H9 (cell line): Measurements from ENCODE around the gene TJP3. TPM values are rescaled to one million over a fixed set of nuclear protein-coding genes. Genes with fewer than 3 reads are reported as not detected.
"Not testable (repeated sequence)": the region's sequence is repeated elsewhere in the genome, so short reads cannot be mapped to it uniquely, and the experiment has no call there.

Source experiments
- DNase-seq: peaks from one replicate; pipeline ENCODE4 v3.0.0-alpha.2; 2017
- H2AFZ ChIP-seq: one replicate; pipeline ENCODE4 v1.6.1; 2013; ENCODE audit warnings: mild to moderate bottlenecking, low read length, control low read depth, moderate library complexity
- H2AK5ac ChIP-seq: 2 replicates; pipeline ENCODE4 v1.6.1; 2013; ENCODE audit warnings: low read length, control low read depth, mixed read lengths; ENCODE audit not compliant: insufficient read length
- H2BK120ac ChIP-seq: one replicate; pipeline ENCODE4 v1.6.1; 2013; ENCODE audit warnings: low read depth, mild to moderate bottlenecking, low read length, control low read depth, inconsistent platforms; ENCODE audit not compliant: poor library complexity, severe bottlenecking
- H2BK12ac ChIP-seq: 2 replicates; pipeline ENCODE4 v1.6.1; 2013; ENCODE audit warnings: low read length, control low read depth, mixed read lengths, low read depth; ENCODE audit not compliant: insufficient read length
- H2BK15ac ChIP-seq: 2 replicates; pipeline ENCODE4 v1.6.1; 2013; ENCODE audit warnings: low read depth, low read length, control low read depth
- H2BK20ac ChIP-seq: one replicate; pipeline ENCODE4 v1.6.1; 2013; ENCODE audit warnings: low read depth, mild to moderate bottlenecking, low read length, control low read depth, inconsistent platforms; ENCODE audit not compliant: poor library complexity, severe bottlenecking
- H2BK5ac ChIP-seq: 2 replicates; pipeline ENCODE4 v1.6.1; 2013; ENCODE audit warnings: low read length, control low read depth, mixed read lengths; ENCODE audit not compliant: insufficient read length
- H3K14ac ChIP-seq: 2 replicates; pipeline ENCODE4 v1.6.1; 2013; ENCODE audit warnings: low read length, control low read depth; ENCODE audit not compliant: insufficient read depth
- H3K18ac ChIP-seq: 2 replicates; pipeline ENCODE4 v1.6.1; 2013; ENCODE audit warnings: low read depth, mild to moderate bottlenecking, mixed read lengths, low read length, control low read depth; ENCODE audit not compliant: insufficient read length
- H3K23ac ChIP-seq: 2 replicates; pipeline ENCODE4 v1.6.1; 2013; ENCODE audit warnings: low read length, control low read depth, mixed read lengths, low read depth; ENCODE audit not compliant: insufficient read length
- H3K23me2 ChIP-seq: 2 replicates; pipeline ENCODE4 v1.6.1; 2013; ENCODE audit warnings: low read depth, mild to moderate bottlenecking, mixed read lengths, low read length, control low read depth; ENCODE audit not compliant: insufficient read length, poor library complexity, severe bottlenecking
- H3K27ac ChIP-seq: 2 replicates; pipeline ENCODE4 v1.5.1; 2013; ENCODE audit warnings: low read length, control low read depth, mixed read lengths, low read depth; ENCODE audit not compliant: insufficient read length
- H3K27me3 ChIP-seq: 2 replicates; pipeline ENCODE4 v1.6.1; 2013; ENCODE audit warnings: low read length, control low read depth, inconsistent platforms; ENCODE audit not compliant: insufficient read depth
- H3K4ac ChIP-seq: 2 replicates; pipeline ENCODE4 v1.6.1; 2013; ENCODE audit warnings: low read depth, mild to moderate bottlenecking, control low read depth, inconsistent platforms, low read length, moderate library complexity
- H3K4me1 ChIP-seq: 2 replicates; pipeline ENCODE4 v1.6.1; 2013; ENCODE audit warnings: low read length, control low read depth, inconsistent platforms; ENCODE audit not compliant: insufficient read depth
- H3K4me2 ChIP-seq: 2 replicates; pipeline ENCODE4 v1.6.1; 2013; ENCODE audit warnings: low read length, control low read depth, mixed read lengths; ENCODE audit not compliant: insufficient read length, insufficient read depth
- H3K56ac ChIP-seq: 2 replicates; pipeline ENCODE4 v1.6.1; 2013; ENCODE audit warnings: low read depth, mild to moderate bottlenecking, mixed read lengths, low read length, control low read depth; ENCODE audit not compliant: insufficient read length
- H3K79me1 ChIP-seq: 2 replicates; pipeline ENCODE4 v1.6.1; 2013; ENCODE audit warnings: low read depth, mild to moderate bottlenecking, moderate library complexity, low read length, control low read depth, inconsistent platforms; ENCODE audit not compliant: insufficient read depth, poor library complexity, severe bottlenecking
- H3K79me2 ChIP-seq: 2 replicates; pipeline ENCODE4 v1.6.1; 2013; ENCODE audit warnings: low read length, control low read depth, inconsistent platforms; ENCODE audit not compliant: insufficient read depth
- H3K9ac ChIP-seq: 2 replicates; pipeline ENCODE4 v1.6.1; 2013; ENCODE audit warnings: low read length, control low read depth, mixed read lengths; ENCODE audit not compliant: insufficient read length; ENCODE audit errors: extremely low read depth
- H3K9me3 ChIP-seq: one replicate; pipeline ENCODE4 v1.6.1; 2013; ENCODE audit warnings: low read depth, low read length, inconsistent platforms; ENCODE audit not compliant: control insufficient read depth
- H3T11ph ChIP-seq: one replicate; pipeline ENCODE4 v1.6.1; 2013; ENCODE audit warnings: mild to moderate bottlenecking, low read length, control low read depth, inconsistent platforms
- H4K20me1 ChIP-seq: one replicate; pipeline ENCODE4 v1.6.1; 2013; ENCODE audit not compliant: control insufficient read depth, insufficient read length, insufficient read depth
- H4K5ac ChIP-seq: 2 replicates; pipeline ENCODE4 v1.6.1; 2013; ENCODE audit warnings: low read depth, mild to moderate bottlenecking, mixed read lengths, low read length, control low read depth; ENCODE audit not compliant: insufficient read length
- H4K8ac ChIP-seq: replicated peaks from 2 replicates; pipeline ENCODE4 v1.6.1; 2013; ENCODE audit warnings: low read length, control low read depth, mixed read lengths, low read depth; ENCODE audit not compliant: insufficient read length
- H4K91ac ChIP-seq: 2 replicates; pipeline ENCODE4 v1.6.1; 2013; ENCODE audit warnings: low read depth, mild to moderate bottlenecking, moderate library complexity, mixed read lengths, low read length, control low read depth; ENCODE audit not compliant: insufficient read length
- H3K27ac Mint-ChIP-seq, 3 experiments: 2 replicates in 2 of 3; 3 replicates in 1 of 3; pipeline ENCODE4 v1.8.0; 2020 to 2021; ENCODE audit warnings: mixed read lengths in 3 of 3, mild to moderate bottlenecking in 1 of 3, moderate library complexity in 1 of 3
- H3K27me3 Mint-ChIP-seq: 2 replicates; pipeline ENCODE4 v1.8.0; 2021; ENCODE audit warnings: low read depth, mild to moderate bottlenecking, moderate library complexity, mixed read lengths
- H3K36me3 Mint-ChIP-seq, 3 experiments: 2 replicates in 2 of 3; 3 replicates in 1 of 3; pipeline ENCODE4 v1.8.0; 2020 to 2021; ENCODE audit warnings: low read depth in 3 of 3, mixed read lengths in 3 of 3; ENCODE audit not compliant: insufficient read depth in 1 of 3
- H3K4me1 Mint-ChIP-seq, 2 experiments: 2 replicates each; pipeline ENCODE4 v1.8.0; 2020; ENCODE audit warnings: mixed read lengths in 2 of 2
- H3K4me3 Mint-ChIP-seq, 2 experiments: 2 replicates in 1 of 2; 3 replicates in 1 of 2; pipeline ENCODE4 v1.8.0; 2020 to 2021; ENCODE audit warnings: mild to moderate bottlenecking in 2 of 2, mixed read lengths in 2 of 2, moderate library complexity in 1 of 2
- H3K9me3 Mint-ChIP-seq, 2 experiments: 2 replicates in 1 of 2; 3 replicates in 1 of 2; pipeline ENCODE4 v1.8.0; 2020; ENCODE audit warnings: mild to moderate bottlenecking in 2 of 2, mixed read lengths in 2 of 2, moderate library complexity in 1 of 2
- WGBS: extraction: QIAGEN DNeasy Blood & Tissue Kit; methylation state at CpG from one replicate; pipeline ENCODE4 v1.1.7; 2013; ENCODE audit warnings: missing lambda C conversion rate, low lambda C conversion rate, mixed read lengths; ENCODE audit not compliant: insufficient read length; ENCODE audit errors: extremely low coverage; 5-methylcytosine and 5-hydroxymethylcytosine counted together
- total RNA-seq: library from RNA; stranded (reverse); gene quantifications from 2 replicates; pipeline ENCODE4 v1.2.1, GENCODE V29; 2021
- TF ChIP-seq, protein P1 (sequence below): fragments of 200-600 bp; sonication (generic); conservative IDR thresholded peaks from 3 replicates; pipeline ENCODE4 v1.8.0; 2021; ENCODE audit warnings: antibody characterized with exemption, mild to moderate bottlenecking

Gene TJP3
- total RNA-seq, 1 experiment from 2014 or later, result 27.3 TPM

DNA sequence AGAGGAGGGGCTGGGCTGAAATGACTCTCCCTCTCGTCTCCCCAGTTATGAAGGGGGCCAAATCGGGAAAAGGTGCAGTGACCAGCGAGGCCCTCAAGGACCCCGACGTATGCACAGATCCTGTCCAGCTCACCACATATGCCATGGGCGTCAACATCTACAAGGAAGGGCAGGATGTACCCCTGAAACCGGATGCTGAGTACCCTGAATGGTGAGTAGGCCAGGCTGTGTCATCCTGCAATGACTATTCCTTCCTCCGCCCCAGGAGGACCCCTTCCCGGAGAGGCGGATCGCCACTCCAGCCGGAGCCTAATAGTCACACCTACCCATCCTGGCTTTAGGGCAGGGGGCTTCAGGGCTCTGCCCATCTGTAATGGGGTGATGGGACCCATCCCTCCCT, 56.9 kb downstream of the TJP3 start:
- Histone ChIP-seq H2BK20ac (no peak overlapping the region), H3K14ac (no peak overlapping the region), H3K18ac (no peak overlapping the region), H4K91ac (no peak overlapping the region), H4K5ac (no peak overlapping the region), H3K27me3 (no peaks in the 10 kb centered on the region), H3K4ac (no peak overlapping the region), H3K79me2 (no peaks in the 10 kb centered on the region), H3K23ac (no peak overlapping the region), H3K9ac (no peak overlapping the region), H3K79me1 (no peaks in the 10 kb centered on the region), H2BK15ac (no peak overlapping the region), H2AFZ (no peak overlapping the region), H4K20me1 (no peaks in the 10 kb centered on the region), H3K9me3 (no peaks in the 10 kb centered on the region), H3K27ac (no peak overlapping the region), H2BK5ac (no peak overlapping the region), H2AK5ac (no peak overlapping the region), H3K23me2 (peaks cover 4% of the 10 kb centered on the region), H2BK120ac (no peak overlapping the region), H3K4me2 (no peak overlapping the region), H4K8ac (no peak overlapping the region), H3K4me1 (no peaks in the 10 kb centered on the region), H3T11ph (no peak overlapping the region), H2BK12ac (no peak overlapping the region), H3K56ac (no peak overlapping the region)
- no peak for DNase-seq
- no peak overlapping the region for H3K27ac Mint-ChIP-seq
- H3K9me3 Mint-ChIP-seq, result no peaks in the 10 kb centered on the region; a peak in 1 of 5 replicates
- no peak overlapping the region for H3K4me3 Mint-ChIP-seq
- H3K36me3 Mint-ChIP-seq, result peaks cover 6 to 17% (median 12%) of the 10 kb centered on the region in 3 experiments; a peak in 5 of 7 replicates
- H3K27me3 Mint-ChIP-seq, result no peaks in the 10 kb centered on the region
- TF ChIP-seq, protein P1, sequence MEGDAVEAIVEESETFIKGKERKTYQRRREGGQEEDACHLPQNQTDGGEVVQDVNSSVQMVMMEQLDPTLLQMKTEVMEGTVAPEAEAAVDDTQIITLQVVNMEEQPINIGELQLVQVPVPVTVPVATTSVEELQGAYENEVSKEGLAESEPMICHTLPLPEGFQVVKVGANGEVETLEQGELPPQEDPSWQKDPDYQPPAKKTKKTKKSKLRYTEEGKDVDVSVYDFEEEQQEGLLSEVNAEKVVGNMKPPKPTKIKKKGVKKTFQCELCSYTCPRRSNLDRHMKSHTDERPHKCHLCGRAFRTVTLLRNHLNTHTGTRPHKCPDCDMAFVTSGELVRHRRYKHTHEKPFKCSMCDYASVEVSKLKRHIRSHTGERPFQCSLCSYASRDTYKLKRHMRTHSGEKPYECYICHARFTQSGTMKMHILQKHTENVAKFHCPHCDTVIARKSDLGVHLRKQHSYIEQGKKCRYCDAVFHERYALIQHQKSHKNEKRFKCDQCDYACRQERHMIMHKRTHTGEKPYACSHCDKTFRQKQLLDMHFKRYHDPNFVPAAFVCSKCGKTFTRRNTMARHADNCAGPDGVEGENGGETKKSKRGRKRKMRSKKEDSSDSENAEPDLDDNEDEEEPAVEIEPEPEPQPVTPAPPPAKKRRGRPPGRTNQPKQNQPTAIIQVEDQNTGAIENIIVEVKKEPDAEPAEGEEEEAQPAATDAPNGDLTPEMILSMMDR, result no peak
- no CpG with 5 or more reads among the region's 12 CpGs for WGBS
- H3K4me1 Mint-ChIP-seq, result peaks cover 4 to 14% of the 10 kb centered on the region in 2 experiments; a peak in 3 of 4 replicates

DNA sequence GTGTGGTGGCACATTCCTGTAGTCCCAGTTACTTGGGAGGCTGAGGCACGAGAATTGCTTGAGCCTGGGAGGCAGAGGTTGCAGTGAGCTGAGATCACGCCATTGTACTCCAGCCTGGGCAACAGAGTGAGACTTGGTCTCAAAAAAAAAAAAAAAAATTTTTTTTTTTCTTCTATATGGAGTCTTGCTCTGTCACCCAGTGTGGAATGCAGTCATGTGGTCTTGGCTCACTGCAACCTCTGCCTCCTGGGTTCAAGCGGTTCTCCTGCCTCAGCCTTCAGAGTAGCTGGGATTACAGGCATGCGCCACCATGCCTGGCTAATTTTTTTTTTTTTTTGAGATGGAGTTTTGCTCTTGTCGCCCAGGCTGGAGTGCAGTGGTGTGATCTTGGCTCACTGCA, 57.6 kb downstream of the TJP3 start:
- H3K27ac Mint-ChIP-seq, H2AFZ ChIP-seq, H3K56ac ChIP-seq, H3K4me2 ChIP-seq, H4K91ac ChIP-seq, H4K20me1 ChIP-seq, H4K5ac ChIP-seq, H3K14ac ChIP-seq, H3K27ac ChIP-seq, H3K23me2 ChIP-seq, DNase-seq, H3K4me3 Mint-ChIP-seq, H2BK120ac ChIP-seq, H3K18ac ChIP-seq, H3K79me1 ChIP-seq, H3K27me3 Mint-ChIP-seq, H4K8ac ChIP-seq, H3K9me3 Mint-ChIP-seq, H2BK20ac ChIP-seq, H3K4me1 ChIP-seq, H2AK5ac ChIP-seq, H3K9ac ChIP-seq, H2BK5ac ChIP-seq, H2BK12ac ChIP-seq, H3K23ac ChIP-seq, H2BK15ac ChIP-seq, H3K9me3 ChIP-seq, H3K4ac ChIP-seq, H3K27me3 ChIP-seq, H3T11ph ChIP-seq, H3K79me2 ChIP-seq: not testable (repeated sequence)
- WGBS, result no CpG with 5 or more reads among the region's 5 CpGs
- peaks cover 4 to 14% of the 10 kb centered on the region in 2 experiments; a peak in 3 of 4 replicates for H3K4me1 Mint-ChIP-seq
- H3K36me3 Mint-ChIP-seq, result peaks cover 6 to 17% (median 12%) of the 10 kb centered on the region in 3 experiments; a peak in 5 of 7 replicates
